ENCODE data around the gene BRINP3.

GRCh38 chr1:190475421-190476141, 2.1 kb downstream of the BRINP3 start:
- no peak for TF ChIP-seq CTCF (IDR thresholded peaks at IDR 0.05 in 4 of 5, conservative IDR thresholded peaks at IDR 0.05 in 1 of 5)
- TF ChIP-seq POLR2A (IDR thresholded peaks at IDR 0.05), result no peak

All from gastrocnemius medialis (tissue), 4 donors.